ENCODE measurements around the gene HELZ.
"Not testable (repeated sequence)": the region's sequence is repeated elsewhere in the genome, so short reads cannot be mapped to it uniquely, and the experiment has no call there.

HELZ gene

GRCh38 chr17:67139784-67140665 is 105.0 kb downstream of the HELZ start:
- DNase-seq, result no peak

GRCh38 chr17:67139289-67139688 is 105.7 kb downstream of the HELZ start:
- DNase-seq, result no peak

DNA sequence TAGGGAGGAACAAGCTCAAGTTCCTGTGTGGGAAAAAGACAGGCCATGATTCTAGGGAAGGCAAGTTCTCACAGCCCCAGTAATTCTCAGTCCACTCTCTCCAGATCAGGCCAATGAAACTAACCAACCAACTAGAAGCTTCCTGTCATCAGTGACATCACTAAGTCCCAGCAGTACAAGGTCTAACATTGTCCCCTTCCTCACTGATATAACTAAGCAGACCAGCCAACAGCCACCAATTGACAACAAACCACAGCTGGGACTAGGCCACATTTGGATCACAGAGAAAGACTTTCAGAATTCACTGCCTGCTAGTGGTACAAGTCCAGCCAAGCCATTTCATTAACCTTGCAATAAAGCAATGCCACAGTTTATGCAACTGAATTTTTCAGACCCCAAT is 106.6 kb downstream of the HELZ start:
- DNase-seq, result no peak

- DNase-seq, result no peak
Observed at GRCh38 chr17:67137860-67138259, 107.1 kb downstream of the HELZ start.

DNA sequence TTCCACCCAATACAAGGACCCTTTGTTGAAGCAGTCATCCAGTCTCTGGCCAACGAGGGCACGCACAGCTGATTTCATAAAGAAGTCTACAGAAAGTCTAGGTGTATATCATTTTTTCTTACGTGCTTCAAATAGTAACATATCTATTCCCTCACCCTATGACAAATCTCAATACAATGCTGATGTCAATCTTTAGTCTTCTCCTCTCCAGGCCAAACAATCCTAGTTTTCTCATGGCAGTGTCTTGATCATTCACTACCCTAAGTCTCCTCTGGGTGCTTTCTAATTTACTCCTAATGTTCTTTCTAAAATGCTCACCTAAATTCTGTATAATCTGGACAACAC is 108.0 kb downstream of the HELZ start:
- no peak for DNase-seq

DNA sequence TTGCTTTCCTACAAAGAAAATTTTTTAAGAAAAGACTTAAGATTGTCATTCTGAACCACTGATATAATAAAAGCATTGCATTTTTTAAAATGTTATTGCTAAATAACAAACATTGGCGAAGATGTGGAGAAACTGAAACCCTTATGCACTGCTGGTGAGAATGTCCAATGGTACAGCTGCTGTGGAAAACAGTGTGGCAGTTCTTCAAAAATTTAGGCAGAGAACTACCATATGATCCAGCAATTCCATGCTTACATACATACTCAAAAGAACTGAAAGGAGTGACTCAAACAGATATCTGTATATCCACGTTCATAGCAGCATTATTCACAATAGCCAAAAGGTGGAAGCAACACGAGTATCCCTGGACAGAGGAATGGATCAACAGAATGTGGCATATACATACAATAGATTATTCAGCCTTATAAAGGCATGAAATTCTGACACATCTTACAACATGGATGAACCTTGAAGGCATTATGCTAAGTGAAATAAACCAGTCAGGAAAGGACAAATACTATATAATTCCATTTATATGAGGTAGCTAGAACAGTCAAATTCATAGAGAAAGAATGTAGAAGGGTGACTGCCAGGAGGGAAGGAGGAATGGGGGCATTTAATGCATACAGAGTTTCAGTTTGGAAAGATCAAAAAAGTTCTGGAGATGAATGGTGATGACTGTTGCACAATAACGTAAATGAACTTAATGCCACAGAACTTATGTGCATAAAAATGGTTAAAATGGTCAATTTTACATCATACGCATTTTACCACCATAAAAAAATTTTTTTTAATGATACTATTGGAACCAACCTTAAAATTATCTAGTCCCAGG is 108.6 kb downstream of the HELZ start:
- no peak for DNase-seq

- DNase-seq, result no peak
Observed at GRCh38 chr17:67133161-67133560, 111.8 kb downstream of the HELZ start.

DNA sequence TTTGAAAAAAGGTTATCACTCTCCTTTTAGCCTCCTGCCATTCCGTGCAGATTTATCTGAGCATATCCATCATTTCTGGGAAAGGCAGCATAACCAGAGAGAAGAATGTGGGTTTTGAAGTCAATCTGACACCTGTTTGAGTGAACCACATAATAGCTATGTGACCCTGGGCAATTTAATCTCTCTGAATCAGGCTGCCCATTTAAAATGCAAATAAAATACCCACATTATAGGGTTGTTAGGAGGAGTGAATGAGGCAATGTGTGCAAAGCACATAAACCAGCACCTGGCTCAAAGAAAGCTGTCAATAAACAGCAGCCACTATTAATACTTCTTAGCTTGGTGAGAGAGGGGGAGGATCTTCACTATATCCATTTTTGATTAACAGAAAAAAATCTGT is 112.6 kb downstream of the HELZ start:
- no peak for DNase-seq

DNA sequence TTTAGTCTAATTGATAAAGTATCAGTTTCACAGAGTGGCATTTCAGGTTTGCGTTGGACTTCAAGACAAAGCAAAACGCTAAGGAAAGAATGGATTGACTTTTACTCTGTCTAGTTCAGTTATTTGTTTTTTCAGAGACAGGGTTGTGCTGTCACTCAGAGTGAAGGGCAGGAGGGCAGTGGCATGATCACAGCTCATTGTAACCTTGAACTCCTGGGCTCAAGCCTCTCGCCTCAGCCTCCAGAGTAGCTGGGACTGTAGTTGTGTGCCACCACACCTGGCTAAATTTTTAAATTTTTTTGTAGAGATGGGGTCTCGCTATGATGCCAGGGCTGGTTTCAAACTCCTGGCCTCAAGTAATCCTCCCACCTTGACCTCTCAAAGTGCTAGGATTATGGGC is 114.2 kb downstream of the HELZ start:
- DNase-seq, result no peak

- no peak for DNase-seq
Observed at GRCh38 chr17:67129283-67129682, 115.7 kb downstream of the HELZ start.

DNA sequence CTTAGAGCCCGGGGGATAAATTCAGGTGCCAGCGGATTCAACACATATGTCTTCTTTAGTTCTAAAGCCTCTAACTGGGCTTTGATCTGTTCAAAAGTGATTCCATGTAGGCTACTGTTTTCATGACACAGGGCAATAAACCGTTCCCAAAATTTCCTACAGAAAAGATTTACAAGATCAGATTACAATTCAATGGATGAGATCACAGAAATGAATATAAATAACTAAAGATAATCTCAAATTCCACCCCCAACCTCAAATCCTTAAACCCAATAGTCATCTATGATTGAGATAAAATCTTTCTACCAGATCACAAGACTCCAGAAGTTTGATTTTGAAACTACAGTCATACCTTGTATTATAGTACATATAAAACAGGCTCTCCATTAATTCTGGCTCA is 116.3 kb downstream of the HELZ start:
- DNase-seq, result no peak

DNA sequence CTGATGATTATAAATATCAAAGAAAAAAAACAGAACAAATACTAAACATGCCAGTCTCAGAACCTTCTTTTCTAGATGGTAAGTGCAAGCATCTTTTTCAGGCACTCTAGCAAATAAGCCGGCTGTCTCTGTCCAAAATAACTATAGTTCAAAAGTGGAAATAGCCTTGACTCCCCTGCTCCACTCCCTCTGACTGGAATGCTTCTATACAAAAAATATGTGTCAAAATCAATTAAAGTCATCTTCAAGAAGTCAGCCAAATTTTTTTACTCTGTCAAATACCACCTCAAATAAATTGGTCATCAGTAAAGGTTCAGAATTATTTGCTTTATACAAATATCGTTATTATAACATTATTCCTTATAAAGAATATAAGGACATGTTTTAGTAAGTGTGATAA is 117.1 kb downstream of the HELZ start:
- DNase-seq, result no peak

DNA sequence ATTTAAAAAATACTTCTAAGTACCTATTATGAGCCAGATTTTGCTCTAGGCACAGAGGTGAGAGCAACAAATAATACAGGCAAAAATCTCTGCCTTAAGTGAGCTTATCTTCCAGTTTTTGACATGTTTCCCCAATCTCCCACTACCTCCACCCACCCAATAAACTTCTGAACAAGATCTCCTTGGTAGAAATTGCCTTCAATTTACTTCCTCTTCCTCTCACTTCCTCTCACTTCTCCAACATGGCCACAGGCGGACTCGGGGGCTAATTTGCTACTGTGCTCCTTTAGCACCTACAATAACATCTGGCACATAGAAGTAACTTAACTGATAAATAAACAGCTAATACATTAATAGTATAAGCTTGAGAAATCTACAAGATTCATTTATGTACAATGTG is 118.0 kb downstream of the HELZ start:
- no peak for DNase-seq

GRCh38 chr17:67126543-67126942 is 118.5 kb downstream of the HELZ start:
- not testable (repeated sequence) for DNase-seq

- DNase-seq, result no peak
Observed at GRCh38 chr17:67125924-67126323, 119.1 kb downstream of the HELZ start.

DNA sequence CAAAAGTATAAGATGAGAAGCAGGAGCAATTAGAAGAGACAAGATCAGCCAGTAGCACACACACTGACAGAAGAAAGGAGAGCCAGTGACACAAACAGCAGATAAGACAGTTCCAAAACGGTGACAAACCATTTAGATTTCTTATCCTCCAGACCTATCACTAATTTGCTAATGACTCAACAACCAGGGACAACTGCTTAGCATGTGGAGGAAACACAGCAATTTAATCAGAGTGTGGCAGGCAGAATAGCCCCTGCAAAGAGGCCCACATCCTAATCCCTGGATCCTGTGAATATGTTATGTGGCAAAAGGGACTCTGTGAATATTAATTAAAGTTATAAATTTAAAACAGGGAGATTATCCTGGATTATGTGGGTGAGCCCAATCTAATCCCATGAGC is 119.6 kb downstream of the HELZ start:
- no peak for DNase-seq

- no peak for DNase-seq
Observed at GRCh38 chr17:67124450-67125148, 120.4 kb downstream of the HELZ start.

DNA sequence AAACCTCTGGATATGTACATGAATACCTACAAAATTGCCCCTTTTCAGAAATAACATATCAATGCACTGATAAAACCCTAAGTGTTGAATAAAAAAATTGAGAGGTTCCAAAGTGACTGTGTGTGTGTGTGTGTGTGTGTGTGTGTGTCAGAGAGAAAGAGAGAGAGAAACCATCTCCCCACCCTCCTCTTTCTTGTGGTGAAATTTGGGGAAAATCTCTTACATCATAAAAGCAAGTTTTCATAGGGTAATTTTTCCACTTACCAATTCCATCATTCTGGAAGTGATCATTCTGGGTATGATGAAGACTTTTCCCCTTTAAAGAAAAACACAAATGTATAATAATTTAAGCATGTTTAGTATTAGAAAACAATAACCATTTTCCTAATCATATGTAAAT is 121.3 kb downstream of the HELZ start:
- no peak for DNase-seq

- no peak for DNase-seq
Observed at GRCh38 chr17:67121316-67121891, 123.6 kb downstream of the HELZ start.

- DNase-seq, result no peak
Observed at GRCh38 chr17:67119102-67119501, 125.9 kb downstream of the HELZ start.

DNA sequence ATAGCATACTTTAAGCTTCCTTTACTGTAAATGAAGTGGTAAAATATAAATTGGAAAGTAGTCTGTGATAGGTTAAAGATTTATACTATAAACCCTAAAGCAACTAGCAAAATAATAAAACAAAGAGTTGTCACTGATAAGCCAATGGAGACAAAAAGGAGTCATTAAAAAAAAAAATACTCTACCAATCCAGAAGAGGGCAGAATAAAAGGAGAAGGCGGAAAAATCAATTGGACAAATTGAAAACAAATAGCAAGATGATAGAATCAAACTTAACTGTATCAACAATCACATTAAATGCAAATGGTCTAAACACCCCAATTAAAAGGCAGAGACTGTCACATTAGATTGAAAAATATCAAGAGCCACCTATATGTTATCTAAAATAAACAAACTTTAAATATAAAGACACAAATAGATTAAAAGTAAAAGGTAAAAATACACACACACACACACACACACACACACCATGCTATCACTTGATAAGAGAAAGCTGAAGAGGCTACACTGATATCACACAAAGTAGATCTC is 128.9 kb downstream of the HELZ start:
- DNase-seq, result no peak

- no peak for DNase-seq
Observed at GRCh38 chr17:67115401-67115800, 129.6 kb downstream of the HELZ start.

GRCh38 chr17:67113486-67113885 is 131.5 kb downstream of the HELZ start:
- DNase-seq, result no peak
